Measurements from ENCODE around the gene THPO.

DNA sequence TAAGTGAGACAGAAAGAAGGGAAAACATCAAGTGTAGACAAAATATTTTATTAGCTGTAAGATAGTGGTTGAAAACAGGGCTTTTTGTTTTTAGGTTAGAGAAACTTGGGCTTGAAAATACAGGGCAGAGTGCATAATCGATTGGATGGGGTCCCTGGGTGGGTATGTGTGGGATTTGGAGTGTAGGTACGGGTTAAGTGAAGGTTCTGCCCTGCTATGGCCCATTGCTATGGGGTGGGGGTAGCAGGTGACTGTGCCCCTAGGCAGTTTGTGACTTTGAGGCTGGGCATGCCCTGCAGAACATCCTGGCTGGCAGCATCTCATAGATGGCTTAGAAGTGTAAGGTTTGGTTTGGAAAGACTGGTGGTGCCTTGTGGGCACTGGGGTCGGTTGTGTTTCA lies 44.3 kb downstream of the THPO start:
- TF ChIP-seq, protein P1, sequence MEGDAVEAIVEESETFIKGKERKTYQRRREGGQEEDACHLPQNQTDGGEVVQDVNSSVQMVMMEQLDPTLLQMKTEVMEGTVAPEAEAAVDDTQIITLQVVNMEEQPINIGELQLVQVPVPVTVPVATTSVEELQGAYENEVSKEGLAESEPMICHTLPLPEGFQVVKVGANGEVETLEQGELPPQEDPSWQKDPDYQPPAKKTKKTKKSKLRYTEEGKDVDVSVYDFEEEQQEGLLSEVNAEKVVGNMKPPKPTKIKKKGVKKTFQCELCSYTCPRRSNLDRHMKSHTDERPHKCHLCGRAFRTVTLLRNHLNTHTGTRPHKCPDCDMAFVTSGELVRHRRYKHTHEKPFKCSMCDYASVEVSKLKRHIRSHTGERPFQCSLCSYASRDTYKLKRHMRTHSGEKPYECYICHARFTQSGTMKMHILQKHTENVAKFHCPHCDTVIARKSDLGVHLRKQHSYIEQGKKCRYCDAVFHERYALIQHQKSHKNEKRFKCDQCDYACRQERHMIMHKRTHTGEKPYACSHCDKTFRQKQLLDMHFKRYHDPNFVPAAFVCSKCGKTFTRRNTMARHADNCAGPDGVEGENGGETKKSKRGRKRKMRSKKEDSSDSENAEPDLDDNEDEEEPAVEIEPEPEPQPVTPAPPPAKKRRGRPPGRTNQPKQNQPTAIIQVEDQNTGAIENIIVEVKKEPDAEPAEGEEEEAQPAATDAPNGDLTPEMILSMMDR (conservative IDR thresholded peaks at IDR 0.05; ENCODE audit: low read depth, low read length), result no peak
- no peak for TF ChIP-seq EZH2 (IDR thresholded peaks at IDR 0.05; ENCODE audit: low read length, unreplicated experiment)

All from PC-3 (cell line).